Endothelial cell of umbilical vein (primary cell): ENCODE data around the gene TMEM9B. TPM values are rescaled to one million over a fixed set of nuclear protein-coding genes. Genes with fewer than 3 reads are reported as not detected.

Source experiments
- BruUV-seq: library from RNA; stranded (reverse); fragments of 400-500 nt; replicated peaks from 2 replicates; lab custom pipeline; 2021; lab: Mats Ljungman, UMichigan
- CTCF ChIA-PET: fragments of 300-600, 350-600 bp; sonication (Branson Sonifier 250); formaldehyde crosslinking; loops from one replicate; lab custom pipeline; 2021; ENCODE audit warnings: antibody characterized with exemption, inconsistent platforms; lab: Charles Lee
- POLR2A ChIA-PET: fragments of 300-600, 350-600 bp; sonication (Branson Sonifier 250); formaldehyde crosslinking; loops from one replicate; lab custom pipeline; 2021; ENCODE audit warnings: antibody characterized with exemption, inconsistent platforms; lab: Charles Lee
- DNase-seq: peaks from one replicate; pipeline ENCODE4 v3.0.0-alpha.2; 2011; ENCODE audit warnings: low read depth, low spot score
- FAIRE-seq: peaks from 2 replicates; lab custom pipeline; 2011; peaks lifted over from hg19 to GRCh38; lab: Jason Lieb, UNC
- H2AFZ ChIP-seq: 2 replicates; pipeline ENCODE4 v1.6.0; 2012; ENCODE audit warnings: low read depth, low read length, control low read depth, inconsistent platforms
- H3K27ac ChIP-seq: 2 replicates; pipeline ENCODE4 v1.5.1; 2011; ENCODE audit warnings: low read depth, mild to moderate bottlenecking, control low read depth, low read length, moderate library complexity; ENCODE audit not compliant: insufficient read depth
- H3K27me3 ChIP-seq, 2 experiments: 2 replicates each; pipeline versions ENCODE4 v1.6.0 to v1.6.1; 2011; ENCODE audit warnings: low read length in 2 of 2, mixed read lengths in 1 of 2; ENCODE audit not compliant: control insufficient read depth in 2 of 2, insufficient read depth in 2 of 2
- H3K36me3 ChIP-seq, 2 experiments: 2 replicates in 1 of 2; 3 replicates in 1 of 2; pipeline ENCODE4 v1.5.1; 2011; ENCODE audit warnings: low read length in 2 of 2, mild to moderate bottlenecking in 1 of 2, moderate library complexity in 1 of 2; ENCODE audit not compliant: control insufficient read depth in 2 of 2, insufficient read depth in 2 of 2; ENCODE audit errors: extremely low read depth in 1 of 2
- H3K4me1 ChIP-seq: 3 replicates; pipeline ENCODE4 v1.5.1; 2011; ENCODE audit warnings: mild to moderate bottlenecking, low read length; ENCODE audit not compliant: control insufficient read depth, insufficient read depth; ENCODE audit errors: extremely low read depth
- H3K4me2 ChIP-seq: 2 replicates; pipeline ENCODE4 v1.6.1; 2011; ENCODE audit warnings: low read length, control low read depth, mixed read lengths; ENCODE audit not compliant: insufficient read depth
- H3K4me3 ChIP-seq, 3 experiments: fragments of 200-600 bp in 1 of 3; sonication (generic), shearing (Covaris generic) in 1 of 3; replicated peaks in 1 of 3; 2 replicates each; pipeline ENCODE4 v1.5.1; 2011 to 2016; ENCODE audit warnings: control low read depth in 3 of 3, low read length in 3 of 3, mild to moderate bottlenecking in 2 of 3, inconsistent platforms in 1 of 3, low read depth in 1 of 3, moderate library complexity in 1 of 3; ENCODE audit not compliant: insufficient read depth in 1 of 3
- H3K79me2 ChIP-seq: 2 replicates; pipeline ENCODE4 v1.6.0; 2012; ENCODE audit warnings: low read length, inconsistent platforms; ENCODE audit not compliant: control insufficient read depth, insufficient read depth
- H3K9ac ChIP-seq: replicated peaks from 2 replicates; pipeline ENCODE3; 2011; ENCODE audit warnings: low read length, control low read depth; ENCODE audit not compliant: insufficient read depth; ENCODE audit errors: extremely low read depth
- H3K9me1 ChIP-seq: replicated peaks from 3 replicates; pipeline ENCODE4 v1.6.0; 2011; ENCODE audit warnings: mild to moderate bottlenecking, low read length; ENCODE audit not compliant: control insufficient read depth, insufficient read depth; ENCODE audit errors: extremely low read depth
- H3K9me3 ChIP-seq: replicated peaks from 2 replicates; pipeline ENCODE4 v1.5.1; 2012; ENCODE audit warnings: low read length, inconsistent platforms; ENCODE audit not compliant: control insufficient read depth, insufficient read depth
- H4K20me1 ChIP-seq: replicated peaks from 2 replicates; pipeline ENCODE3; 2011; ENCODE audit warnings: mild to moderate bottlenecking, low read length; ENCODE audit not compliant: control insufficient read depth, insufficient read depth; ENCODE audit errors: extremely low read depth
- CTCF ChIP-seq, 2 donors: IDR thresholded peaks; 1 replicate in 1 of 2; 2 replicates in 1 of 2; pipeline ENCODE4 v1.5.1; 2011; ENCODE audit warnings: low read length in 2 of 2, mild to moderate bottlenecking in 2 of 2, moderate library complexity in 2 of 2, control low read depth in 1 of 2, inconsistent platforms in 1 of 2, low read depth in 1 of 2; ENCODE audit not compliant: insufficient read depth in 1 of 2; ENCODE audit errors: extremely low read depth in 1 of 2
- EZH2 ChIP-seq: IDR thresholded peaks from 2 replicates; pipeline ENCODE4 v1.6.1; 2012; ENCODE audit warnings: borderline replicate concordance, low read depth, mild to moderate bottlenecking, moderate library complexity, low read length, inconsistent platforms; ENCODE audit not compliant: severe bottlenecking
- FOS ChIP-seq: IDR thresholded peaks from 2 replicates; pipeline ENCODE4 v1.6.1; 2011; ENCODE audit warnings: mild to moderate bottlenecking, low read length, moderate library complexity, borderline replicate concordance; ENCODE audit not compliant: insufficient read depth
- GATA2 ChIP-seq: IDR thresholded peaks from 2 replicates; pipeline ENCODE4 v1.7.0; 2011; ENCODE audit warnings: low read depth, mild to moderate bottlenecking, moderate library complexity, mixed read lengths, low read length; ENCODE audit not compliant: insufficient read length, insufficient read depth
- JUN ChIP-seq: IDR thresholded peaks from 2 replicates; pipeline ENCODE4 v1.6.1; 2011; ENCODE audit warnings: borderline replicate concordance, low read depth; ENCODE audit not compliant: insufficient read length, insufficient read depth
- MYC ChIP-seq: IDR thresholded peaks from one replicate; pipeline ENCODE4 v1.6.1; 2011; ENCODE audit warnings: mild to moderate bottlenecking, low read depth, low read length
- POLR2A ChIP-seq: IDR thresholded peaks from 2 replicates; pipeline ENCODE4 v1.6.1; 2012; ENCODE audit warnings: low read depth, mild to moderate bottlenecking, control low read depth, low read length
- POLR2AphosphoS5 ChIP-seq: IDR thresholded peaks from 2 replicates; pipeline ENCODE4 v1.6.1; 2012; ENCODE audit warnings: low read depth, mild to moderate bottlenecking, control low read depth, low read length, moderate library complexity; ENCODE audit not compliant: insufficient read depth
- dilution Hi-C: fragments of 300-500 bp; cut with MboI; formaldehyde crosslinking; loops from one replicate; pipeline ENCODE4 v1.15.0; 2019; ENCODE audit warnings: low sequenced_read_pairs; ENCODE audit not compliant: extremely low pct_ligation_motif_present
- intact Hi-C: fragments of 100-400 bp; cut with micrococcal nuclease; formaldehyde crosslinking; loops from one replicate; pipeline ENCODE4 v1.10.0; 2022
- polyA plus RNA-seq, 4 experiments: library from polyadenylated mRNA; depleted of rRNA in 3 of 4; stranded (reverse) in 3 of 4; unstranded in 1 of 4; fragments of >200 nt; gene quantifications; 2 replicates each; pipeline versions ENCODE4 v1.2.1 to v1.2.3, GENCODE V29; 2011 to 2012; ENCODE audit warnings: missing spikeins in 1 of 4
- total RNA-seq: library from RNA; stranded (reverse); gene quantifications from 2 replicates; pipeline ENCODE4 v1.2.3, GENCODE V29; 2021
- TF ChIP-seq, protein P1 (sequence below): IDR thresholded peaks from 2 replicates; pipeline ENCODE4 v1.6.1; 2011; ENCODE audit not compliant: insufficient read depth, insufficient read length

Gene TMEM9B
- total and polyA plus RNA-seq, 2 donors (not counting 3 experiments of a cell fraction or from before 2014, with no cell fraction given) = 28.2 to 30.2 TPM

DNA sequence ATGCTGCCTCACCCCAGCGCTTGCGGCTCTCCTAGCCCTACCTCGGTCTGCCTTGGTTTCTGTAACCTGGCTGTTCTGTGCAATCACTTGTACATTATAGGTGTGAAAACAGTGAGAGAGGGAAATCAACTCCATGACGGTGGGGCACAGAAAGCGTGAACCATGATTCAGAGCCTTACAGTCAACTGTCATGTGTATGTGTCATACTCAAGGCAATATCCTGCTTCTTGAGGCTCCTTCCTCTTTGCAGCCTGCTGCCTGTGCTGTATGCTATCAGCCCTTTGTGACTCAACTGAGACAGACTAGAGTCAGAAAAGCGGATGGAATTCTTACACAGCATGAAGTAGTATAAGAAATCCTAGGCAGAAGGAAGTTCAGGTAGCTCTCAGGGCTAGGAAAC lies 37.5 kb upstream of the TMEM9B start:
- no peaks in the 10 kb centered on the region for H3K36me3 ChIP-seq
- no peaks in the 10 kb centered on the region for H3K9me1 ChIP-seq
- TF ChIP-seq GATA2 (no peak), CTCF (IDR thresholded peaks at IDR 0.05; ENCODE audit: extremely low read depth in 1 of 2, insufficient read depth in 1 of 2, low read depth in 1 of 2, low read length in 2 of 2) (no peak), JUN (peak; percentile 73), POLR2A (no peak), POLR2AphosphoS5 (peak; percentile 47), MYC (no peak), FOS (peak; percentile 95), EZH2 (no peak)
- TF ChIP-seq, protein P1, sequence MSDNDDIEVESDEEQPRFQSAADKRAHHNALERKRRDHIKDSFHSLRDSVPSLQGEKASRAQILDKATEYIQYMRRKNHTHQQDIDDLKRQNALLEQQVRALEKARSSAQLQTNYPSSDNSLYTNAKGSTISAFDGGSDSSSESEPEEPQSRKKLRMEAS = peak; percentile 8
- peaks cover 18 to 27% of the 10 kb centered on the region in 2 experiments for H3K27me3 ChIP-seq
- H3K9ac ChIP-seq = no peak overlapping the region
- H3K9me3 ChIP-seq = no peaks in the 10 kb centered on the region
- ChIA-PET CTCF (interaction anchor here (0.6 to 2.5 kb wide), 5 partner anchors 14 to 284 kb away, joined by 3 to 17 read pairs (median 4); partner anchors contain the start of gene TMEM9B), POLR2A (no interaction called here)
- H2AFZ ChIP-seq = peak overlapping the region; percentile 4
- dilution Hi-C loops = no loop called here
- H4K20me1 ChIP-seq = no peaks in the 10 kb centered on the region
- DNase-seq (peak; percentile 77), FAIRE-seq (peak; percentile 99)
- intact Hi-C loops = loop anchor here (5.0 kb wide), 2 partner anchors 89 to 136 kb away; partner anchors contain the start of gene AKIP1
- H3K79me2 ChIP-seq = peaks cover 4% of the 10 kb centered on the region
- peak overlapping the region; percentile 38 for H3K4me2 ChIP-seq
- no peak overlapping the region for H3K4me3 ChIP-seq
- peaks cover 26% of the 10 kb centered on the region for H3K4me1 ChIP-seq
- peak overlapping the region; percentile 9 for H3K27ac ChIP-seq
- BruUV-seq = no TSS peak
